ENCODE results near the gene RHOU. TPM values are rescaled to one million over a fixed set of nuclear protein-coding genes. Genes with fewer than 3 reads are reported as not detected.

The RHOU gene
- total and polyA plus RNA-seq, 2 donors (not counting 3 experiments of a cell fraction or from before 2014, with no cell fraction given): 0.04 to 0.40 TPM

GRCh38 chr1:228781809-228782661, 46.8 kb downstream of the RHOU start:
- no peak for TF ChIP-seq MAX (IDR thresholded peaks at IDR 0.05; ENCODE audit: insufficient read depth, insufficient read length)
- no peak for TF ChIP-seq POLR2A (IDR thresholded peaks at IDR 0.05; ENCODE audit: low read depth, low read length)
- no peak for TF ChIP-seq MYC (IDR thresholded peaks at IDR 0.05; ENCODE audit: low read depth, low read length)
- no peak for TF ChIP-seq POLR2AphosphoS5 (IDR thresholded peaks at IDR 0.05; ENCODE audit: insufficient read depth, low read depth, low read length)
- TF ChIP-seq GATA2 (IDR thresholded peaks at IDR 0.05; ENCODE audit: insufficient read depth, insufficient read length, low read depth, low read length): no peak
- no peak for TF ChIP-seq EZH2 (IDR thresholded peaks at IDR 0.05; ENCODE audit: borderline replicate concordance, low read depth, low read length, severe bottlenecking)
- TF ChIP-seq JUN (IDR thresholded peaks at IDR 0.05; ENCODE audit: borderline replicate concordance, insufficient read depth, insufficient read length, low read depth): no peak
- TF ChIP-seq FOS (IDR thresholded peaks at IDR 0.05; ENCODE audit: borderline replicate concordance, insufficient read depth, low read length): no peak
- TF ChIP-seq CTCF (IDR thresholded peaks at IDR 0.05; ENCODE audit: extremely low read depth in 1 of 2, insufficient read depth in 1 of 2, low read depth in 1 of 2, low read length in 2 of 2): no peak
- H3K27me3 ChIP-seq (ENCODE audit: control insufficient read depth in 2 of 2, insufficient read depth in 2 of 2, low read length in 2 of 2): no peaks in the 10 kb centered on the region
- no peak overlapping the region for H3K9ac ChIP-seq (replicated peaks; ENCODE audit: extremely low read depth, insufficient read depth, low read length)
- BruUV-seq (replicated peaks): no TSS peak
- no peaks in the 10 kb centered on the region for H3K79me2 ChIP-seq (ENCODE audit: control insufficient read depth, insufficient read depth, low read length)
- FAIRE-seq (no peak), DNase-seq (ENCODE audit: low read depth, low spot score) (no peak)
- no peaks in the 10 kb centered on the region for H3K36me3 ChIP-seq (ENCODE audit: control insufficient read depth in 2 of 2, extremely low read depth in 1 of 2, insufficient read depth in 2 of 2, low read length in 2 of 2)
- dilution Hi-C loops (cut with MboI; ENCODE audit: extremely low pct_ligation_motif_present, low sequenced_read_pairs): no loop called here
- POLR2A ChIA-PET: no interaction called here
- no peak overlapping the region for H3K4me3 ChIP-seq (replicated peaks in 1 of 3; ENCODE audit: insufficient read depth in 1 of 3, low read depth in 1 of 3, low read length in 3 of 3)
- intact Hi-C loops (cut with micrococcal nuclease): no loop called here
- no peaks in the 10 kb centered on the region for H3K9me1 ChIP-seq (replicated peaks; ENCODE audit: control insufficient read depth, extremely low read depth, insufficient read depth, low read length)
- no peaks in the 10 kb centered on the region for H3K4me1 ChIP-seq (ENCODE audit: control insufficient read depth, extremely low read depth, insufficient read depth, low read length)
- H4K20me1 ChIP-seq (replicated peaks; ENCODE audit: control insufficient read depth, extremely low read depth, insufficient read depth, low read length): no peaks in the 10 kb centered on the region
- H3K27ac ChIP-seq (ENCODE audit: insufficient read depth, low read depth, low read length): no peak overlapping the region
- H3K4me2 ChIP-seq (ENCODE audit: insufficient read depth, low read length): no peak overlapping the region
- H2AFZ ChIP-seq (ENCODE audit: low read depth, low read length): no peak overlapping the region
- CTCF ChIA-PET: no interaction called here
- H3K9me3 ChIP-seq (replicated peaks; ENCODE audit: control insufficient read depth, insufficient read depth, low read length): no peaks in the 10 kb centered on the region

Measured in endothelial cell of umbilical vein (primary cell).